Stimulated activated CD4-positive, alpha-beta T cell treated with anti-CD3 and anti-CD28 coated beads, TNF-alpha, amount 100 ng/mL, for 1 hour (primary cell): ENCODE data around the gene GLP2R.
"Not testable (repeated sequence)": the region's sequence is repeated elsewhere in the genome, so short reads cannot be mapped to it uniquely, and the experiment has no call there.

Experiments used
- DNase-seq, 3 donors: peaks; one replicate each; pipeline ENCODE4 v3.0.0-alpha.2; 2020; ENCODE audit warnings: low read depth in 3 of 3, low spot score in 1 of 3

Gene GLP2R

GRCh38 chr17:9918804-9919352 lies 93.2 kb downstream of the GLP2R start:
- DNase-seq, result no peak

GRCh38 chr17:9921216-9921615 lies 95.5 kb downstream of the GLP2R start:
- not testable (repeated sequence) for DNase-seq

GRCh38 chr17:9922012-9922848 lies 96.5 kb downstream of the GLP2R start:
- no peak for DNase-seq

- no peak for DNase-seq
These were observed 99.0 kb downstream of the GLP2R start for GRCh38 chr17:9924735-9925191.

- no peak for DNase-seq
These were observed 99.7 kb downstream of the GLP2R start for GRCh38 chr17:9925457-9925856.

GRCh38 chr17:9926150-9926804 lies 100.6 kb downstream of the GLP2R start:
- no peak for DNase-seq

GRCh38 chr17:9928601-9929333 lies 103.0 kb downstream of the GLP2R start:
- DNase-seq, result no peak

- DNase-seq, result no peak
These were observed 104.1 kb downstream of the GLP2R start for GRCh38 chr17:9929871-9930270.

- DNase-seq, result no peak
These were observed 105.5 kb downstream of the GLP2R start for GRCh38 chr17:9931144-9931741.

- DNase-seq, result no peak
These were observed 106.8 kb downstream of the GLP2R start for GRCh38 chr17:9932491-9932890.

GRCh38 chr17:9934331-9934730 lies 108.6 kb downstream of the GLP2R start:
- no peak for DNase-seq

- no peak for DNase-seq
These were observed 109.7 kb downstream of the GLP2R start for GRCh38 chr17:9935408-9935807.

GRCh38 chr17:9936095-9936494 lies 110.4 kb downstream of the GLP2R start:
- DNase-seq, result no peak

GRCh38 chr17:9937241-9937761 lies 111.6 kb downstream of the GLP2R start:
- no peak for DNase-seq

- DNase-seq, result no peak
These were observed 112.2 kb downstream of the GLP2R start for GRCh38 chr17:9937901-9938300.

GRCh38 chr17:9938764-9939163 lies 113.0 kb downstream of the GLP2R start:
- no peak for DNase-seq

GRCh38 chr17:9940841-9941240 lies 115.1 kb downstream of the GLP2R start:
- DNase-seq, result no peak

- DNase-seq, result no peak
These were observed 115.6 kb downstream of the GLP2R start for GRCh38 chr17:9941305-9941704.
